ENCODE data around the gene CUL7.

CUL7 gene

GRCh38 chr6:43053545-43054205 is at the start of gene CUL7:
TSS of gene CUL7 (minus strand) at chr6:43053851. CDS start at chr6:43052788, 1,063 bp downstream.
- Histone ChIP-seq H3K4me3 (replicated peaks; ENCODE audit: low read depth, low read length) (peak within 1 kb of the TSS; percentile 94), H3K36me3 (ENCODE audit: control insufficient read depth, insufficient read depth, low read length) (peaks cover 18% of the 10 kb centered on the region)
- peak; percentile 2 for TF ChIP-seq CTCF (IDR thresholded peaks at IDR 0.05; ENCODE audit: insufficient read depth, low read length, poor library complexity, severe bottlenecking)

GRCh38 chr6:43101497-43101896 is 47.8 kb upstream of the CUL7 start:
- no peak for TF ChIP-seq CTCF (IDR thresholded peaks at IDR 0.05; ENCODE audit: insufficient read depth, low read length, poor library complexity, severe bottlenecking)
- Histone ChIP-seq H3K27me3 (replicated peaks; ENCODE audit: control insufficient read depth, insufficient read depth, low read length) (peaks cover 1% of the 10 kb centered on the region; the same call in 1 of the 2 replicates), H3K36me3 (ENCODE audit: control insufficient read depth, insufficient read depth, low read length) (no peaks in the 10 kb centered on the region), H3K4me3 (replicated peaks; ENCODE audit: low read depth, low read length) (no peak overlapping the region)
- no peak for DNase-seq (ENCODE audit: extremely low read depth, insufficient read length)

More at GRCh38 chr6:43053545-43054205, at the start of gene CUL7:
- DNase-seq (ENCODE audit: extremely low read depth, insufficient read length) = peak; percentile 90
- no peaks in the 10 kb centered on the region for H3K27me3 ChIP-seq (replicated peaks; ENCODE audit: control insufficient read depth, insufficient read depth, low read length)

- Histone ChIP-seq H3K36me3 (ENCODE audit: control insufficient read depth, insufficient read depth, low read length) (no peaks in the 10 kb centered on the region), H3K4me3 (replicated peaks; ENCODE audit: low read depth, low read length) (no peak overlapping the region), H3K27me3 (replicated peaks; ENCODE audit: control insufficient read depth, insufficient read depth, low read length) (no peaks in the 10 kb centered on the region)
- no peak for TF ChIP-seq CTCF (IDR thresholded peaks at IDR 0.05; ENCODE audit: insufficient read depth, low read length, poor library complexity, severe bottlenecking)
- DNase-seq (ENCODE audit: extremely low read depth, insufficient read length) = no peak
Measured at GRCh38 chr6:43097502-43097901, 43.9 kb upstream of the CUL7 start.

GRCh38 chr6:43097098-43097489 is 43.4 kb upstream of the CUL7 start:
- no peak for DNase-seq (ENCODE audit: extremely low read depth, insufficient read length)
- Histone ChIP-seq H3K36me3 (ENCODE audit: control insufficient read depth, insufficient read depth, low read length) (no peaks in the 10 kb centered on the region), H3K27me3 (replicated peaks; ENCODE audit: control insufficient read depth, insufficient read depth, low read length) (no peaks in the 10 kb centered on the region), H3K4me3 (replicated peaks; ENCODE audit: low read depth, low read length) (no peak overlapping the region)
- TF ChIP-seq CTCF (IDR thresholded peaks at IDR 0.05; ENCODE audit: insufficient read depth, low read length, poor library complexity, severe bottlenecking) = no peak

GRCh38 chr6:43096451-43097097 is 42.9 kb upstream of the CUL7 start:
- no peak overlapping the region; the same call in 1 of the 2 replicates for H3K4me3 ChIP-seq (replicated peaks; ENCODE audit: low read depth, low read length)
- no peak for TF ChIP-seq CTCF (IDR thresholded peaks at IDR 0.05; ENCODE audit: insufficient read depth, low read length, poor library complexity, severe bottlenecking)
- H3K36me3 ChIP-seq (ENCODE audit: control insufficient read depth, insufficient read depth, low read length) = no peaks in the 10 kb centered on the region
- DNase-seq (ENCODE audit: extremely low read depth, insufficient read length) = no peak
- H3K27me3 ChIP-seq (replicated peaks; ENCODE audit: control insufficient read depth, insufficient read depth, low read length) = no peaks in the 10 kb centered on the region

Measured in GM06990 (cell line).